Astrocyte (in vitro differentiated cells and primary cell): ENCODE measurements around the gene SLC26A1. TPM values are rescaled to one million over a fixed set of nuclear protein-coding genes. Genes with fewer than 3 reads are reported as not detected.
"Not testable (repeated sequence)": the region's sequence is repeated elsewhere in the genome, so short reads cannot be mapped to it uniquely, and the experiment has no call there.

Experiments used
- DNase-seq: peaks from one replicate; pipeline ENCODE4 v3.0.0-alpha.2; 2010; ENCODE audit warnings: low read depth
- FAIRE-seq: peaks from 2 replicates; lab custom pipeline; 2011; peaks lifted over from hg19 to GRCh38; lab: Jason Lieb, UNC
- H2AFZ ChIP-seq: 2 replicates; pipeline ENCODE4 v1.6.0; 2012; ENCODE audit warnings: low read depth, low read length, inconsistent platforms
- H3K27ac ChIP-seq: 2 replicates; pipeline ENCODE4 v1.5.1; 2011; ENCODE audit warnings: low read depth, low read length, inconsistent platforms
- H3K27me3 ChIP-seq: 2 replicates; pipeline ENCODE4 v1.6.0; 2011; ENCODE audit warnings: low read length, inconsistent platforms; ENCODE audit not compliant: insufficient read depth
- H3K36me3 ChIP-seq: 2 replicates; pipeline ENCODE4 v1.5.1; 2011; ENCODE audit warnings: low read length, inconsistent platforms; ENCODE audit not compliant: insufficient read depth
- H3K4me1 ChIP-seq: 2 replicates; pipeline ENCODE4 v1.5.1; 2011; ENCODE audit warnings: low read length, inconsistent platforms; ENCODE audit not compliant: insufficient read depth
- H3K4me2 ChIP-seq: 2 replicates; pipeline ENCODE4 v1.6.0; 2012; ENCODE audit warnings: low read length, inconsistent platforms
- H3K4me3 ChIP-seq: 2 replicates; pipeline ENCODE4 v1.5.1; 2011; ENCODE audit warnings: low read depth, mild to moderate bottlenecking, low read length, inconsistent platforms; ENCODE audit not compliant: insufficient read depth
- H3K79me2 ChIP-seq: 2 replicates; pipeline ENCODE4 v1.6.0; 2012; ENCODE audit warnings: mild to moderate bottlenecking, low read length, inconsistent platforms; ENCODE audit not compliant: insufficient read depth
- H3K9ac ChIP-seq: 2 replicates; pipeline ENCODE4 v1.6.0; 2012; ENCODE audit warnings: mild to moderate bottlenecking, low read length, inconsistent platforms
- H3K9me3 ChIP-seq: 2 replicates; pipeline ENCODE4 v1.5.1; 2012; ENCODE audit warnings: low read depth, mild to moderate bottlenecking, low read length, inconsistent platforms; ENCODE audit not compliant: insufficient read depth
- H4K20me1 ChIP-seq: 2 replicates; pipeline ENCODE4 v1.6.0; 2012; ENCODE audit warnings: low read length, inconsistent platforms; ENCODE audit not compliant: insufficient read depth
- H3K27ac Mint-ChIP-seq: one replicate; pipeline ENCODE4 v1.8.0; 2021; ENCODE audit warnings: mild to moderate bottlenecking, mixed read lengths; ENCODE audit not compliant: unreplicated experiment
- H3K27me3 Mint-ChIP-seq: one replicate; pipeline ENCODE4 v1.8.0; 2021; ENCODE audit warnings: low read depth, mixed read lengths; ENCODE audit not compliant: unreplicated experiment
- H3K36me3 Mint-ChIP-seq: one replicate; pipeline ENCODE4 v1.8.0; 2021; ENCODE audit warnings: low read depth, mixed read lengths; ENCODE audit not compliant: unreplicated experiment
- H3K4me1 Mint-ChIP-seq: one replicate; pipeline ENCODE4 v1.8.0; 2021; ENCODE audit warnings: low read depth, mixed read lengths; ENCODE audit not compliant: unreplicated experiment
- H3K4me3 Mint-ChIP-seq: one replicate; pipeline ENCODE4 v1.8.0; 2021; ENCODE audit warnings: mild to moderate bottlenecking, moderate library complexity, mixed read lengths; ENCODE audit not compliant: unreplicated experiment
- H3K9me3 Mint-ChIP-seq: one replicate; pipeline ENCODE4 v1.8.0; 2021; ENCODE audit warnings: mild to moderate bottlenecking, mixed read lengths; ENCODE audit not compliant: unreplicated experiment
- EZH2 ChIP-seq: IDR thresholded peaks from 2 replicates; pipeline ENCODE4 v1.6.1; 2012; ENCODE audit warnings: mild to moderate bottlenecking, low read length, inconsistent platforms; ENCODE audit not compliant: insufficient read depth
- total RNA-seq: library from RNA; stranded (reverse); gene quantifications from 2 replicates; pipeline ENCODE4 v1.2.1, GENCODE V29; 2021
- TF ChIP-seq, protein P1 (sequence below): IDR thresholded peaks from 2 replicates; pipeline ENCODE4 v1.5.1; 2011; ENCODE audit warnings: low read depth, mild to moderate bottlenecking, inconsistent platforms, low read length, moderate library complexity; ENCODE audit not compliant: insufficient read depth

Gene SLC26A1
- total RNA-seq, 1 donor from 2014 or later, result 0.34 TPM

DNA sequence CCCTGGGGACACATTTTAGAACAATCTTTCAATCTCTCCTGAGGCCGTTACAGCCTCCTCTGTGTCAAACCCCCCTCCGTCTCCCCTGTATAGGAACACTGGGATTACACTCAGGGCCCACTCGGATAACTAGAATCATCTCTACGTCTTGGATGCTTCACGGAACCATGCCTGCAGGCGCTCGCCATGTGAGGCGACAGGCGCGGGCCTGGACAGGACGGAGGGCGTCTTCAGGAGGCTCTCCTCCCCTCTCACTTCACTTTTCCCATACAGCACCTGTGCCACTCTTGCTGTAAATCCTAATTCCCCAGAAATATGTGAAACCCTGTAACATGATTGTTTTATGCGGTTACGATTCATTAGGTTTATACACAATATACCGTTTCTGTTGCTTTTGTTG lies 10.4 kb downstream of the SLC26A1 start:
- H3K27ac Mint-ChIP-seq, result no peak overlapping the region
- DNase-seq (no peak), FAIRE-seq (no peak)
- Histone ChIP-seq H2AFZ (no peak overlapping the region), H3K79me2 (no peaks in the 10 kb centered on the region), H3K9ac (no peak overlapping the region), H3K4me3 (no peak overlapping the region), H4K20me1 (peaks cover under 1% of the 10 kb centered on the region), H3K4me1 (peaks cover 21% of the 10 kb centered on the region), H3K4me2 (no peak overlapping the region), H3K27ac (no peak overlapping the region), H3K9me3 (no peaks in the 10 kb centered on the region), H3K36me3 (no peaks in the 10 kb centered on the region), H3K27me3 (no peaks in the 10 kb centered on the region)
- H3K4me1 Mint-ChIP-seq, result peaks cover 14% of the 10 kb centered on the region
- H3K4me3 Mint-ChIP-seq, result no peak overlapping the region
- peaks cover 3% of the 10 kb centered on the region for H3K27me3 Mint-ChIP-seq
- TF ChIP-seq, protein P1, sequence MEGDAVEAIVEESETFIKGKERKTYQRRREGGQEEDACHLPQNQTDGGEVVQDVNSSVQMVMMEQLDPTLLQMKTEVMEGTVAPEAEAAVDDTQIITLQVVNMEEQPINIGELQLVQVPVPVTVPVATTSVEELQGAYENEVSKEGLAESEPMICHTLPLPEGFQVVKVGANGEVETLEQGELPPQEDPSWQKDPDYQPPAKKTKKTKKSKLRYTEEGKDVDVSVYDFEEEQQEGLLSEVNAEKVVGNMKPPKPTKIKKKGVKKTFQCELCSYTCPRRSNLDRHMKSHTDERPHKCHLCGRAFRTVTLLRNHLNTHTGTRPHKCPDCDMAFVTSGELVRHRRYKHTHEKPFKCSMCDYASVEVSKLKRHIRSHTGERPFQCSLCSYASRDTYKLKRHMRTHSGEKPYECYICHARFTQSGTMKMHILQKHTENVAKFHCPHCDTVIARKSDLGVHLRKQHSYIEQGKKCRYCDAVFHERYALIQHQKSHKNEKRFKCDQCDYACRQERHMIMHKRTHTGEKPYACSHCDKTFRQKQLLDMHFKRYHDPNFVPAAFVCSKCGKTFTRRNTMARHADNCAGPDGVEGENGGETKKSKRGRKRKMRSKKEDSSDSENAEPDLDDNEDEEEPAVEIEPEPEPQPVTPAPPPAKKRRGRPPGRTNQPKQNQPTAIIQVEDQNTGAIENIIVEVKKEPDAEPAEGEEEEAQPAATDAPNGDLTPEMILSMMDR, result no peak
- TF ChIP-seq EZH2, result no peak
- H3K36me3 Mint-ChIP-seq, result peaks cover 3% of the 10 kb centered on the region
- no peaks in the 10 kb centered on the region for H3K9me3 Mint-ChIP-seq

- H3K36me3 ChIP-seq, result no peaks in the 10 kb centered on the region
- Mint-ChIP-seq H3K4me1 (peaks cover 14% of the 10 kb centered on the region), H3K27ac (no peak overlapping the region), H3K36me3 (peaks cover 3% of the 10 kb centered on the region), H3K9me3 (no peaks in the 10 kb centered on the region), H3K27me3 (peaks cover 3% of the 10 kb centered on the region), H3K4me3 (no peak overlapping the region)
- DNase-seq (no peak), FAIRE-seq (no peak)
- H3K4me3 ChIP-seq, result no peak overlapping the region
- no peak overlapping the region for H3K4me2 ChIP-seq
- peaks cover 16% of the 10 kb centered on the region for H3K4me1 ChIP-seq
- H2AFZ ChIP-seq, result no peak overlapping the region
- no peaks in the 10 kb centered on the region for H4K20me1 ChIP-seq
- H3K79me2 ChIP-seq, result no peaks in the 10 kb centered on the region
- H3K27ac ChIP-seq, result no peak overlapping the region
- H3K27me3 ChIP-seq, result no peaks in the 10 kb centered on the region
- no peak overlapping the region for H3K9ac ChIP-seq
- TF ChIP-seq EZH2, result no peak
- TF ChIP-seq, protein P1, result no peak
- no peaks in the 10 kb centered on the region for H3K9me3 ChIP-seq
These were observed 10.9 kb downstream of the SLC26A1 start for GRCh38 chr4:982291-982690.

GRCh38 chr4:978957-979701 lies 14.1 kb downstream of the SLC26A1 start:
- Mint-ChIP-seq H3K27me3 (peaks cover 3% of the 10 kb centered on the region), H3K9me3 (no peaks in the 10 kb centered on the region), H3K4me3 (no peak overlapping the region), H3K27ac (peak overlapping the region; percentile 58), H3K36me3 (peaks cover 3% of the 10 kb centered on the region), H3K4me1 (peaks cover 6% of the 10 kb centered on the region)
- Histone ChIP-seq H3K36me3 (no peaks in the 10 kb centered on the region), H3K4me2 (no peak overlapping the region), H3K4me1 (no peaks in the 10 kb centered on the region), H3K27me3 (no peaks in the 10 kb centered on the region), H2AFZ (peak overlapping the region; percentile 69), H4K20me1 (no peaks in the 10 kb centered on the region), H3K79me2 (no peaks in the 10 kb centered on the region), H3K9me3 (no peaks in the 10 kb centered on the region), H3K4me3 (no peak overlapping the region), H3K9ac (no peak overlapping the region), H3K27ac (no peak overlapping the region)
- no peak for FAIRE-seq
- peak; percentile 3 for DNase-seq
- TF ChIP-seq EZH2, result no peak
- TF ChIP-seq, protein P1, result no peak

- DNase-seq, FAIRE-seq, H3K79me2 ChIP-seq, H3K27me3 Mint-ChIP-seq, H3K4me1 Mint-ChIP-seq, H3K9me3 Mint-ChIP-seq, H3K4me3 Mint-ChIP-seq, H3K27me3 ChIP-seq, H3K36me3 ChIP-seq, H3K9me3 ChIP-seq, H2AFZ ChIP-seq, H3K27ac Mint-ChIP-seq, H3K36me3 Mint-ChIP-seq, H3K4me3 ChIP-seq, H3K4me2 ChIP-seq, H3K27ac ChIP-seq, H3K4me1 ChIP-seq, H3K9ac ChIP-seq: not testable (repeated sequence)
- peaks cover 16% of the 10 kb centered on the region for H4K20me1 ChIP-seq
These were observed 17.2 kb downstream of the SLC26A1 start for GRCh38 chr4:976016-976415.
